Liver (tissue), 9 donors: Measurements from ENCODE around the gene SERP1. TPM values are rescaled to one million over a fixed set of nuclear protein-coding genes. Genes with fewer than 3 reads are reported as not detected.

ENCODE experiments used
- DNase-seq: peaks from one replicate; pipeline ENCODE4 v3.0.0-alpha.2; 2017; ENCODE audit warnings: low spot score
- H3K27ac ChIP-seq, 2 donors: one replicate each; pipeline ENCODE4 v1.7.0; 2013; ENCODE audit warnings: inconsistent platforms in 2 of 2, low read length in 2 of 2, control low read depth in 1 of 2, low read depth in 1 of 2, mild to moderate bottlenecking in 1 of 2
- H3K27me3 ChIP-seq, 4 donors: one replicate each; pipeline versions ENCODE4 v1.6.1 to v1.7.0; 2013; ENCODE audit warnings: low read length in 3 of 4, inconsistent platforms in 1 of 4, mild to moderate bottlenecking in 1 of 4, moderate library complexity in 1 of 4; ENCODE audit not compliant: control insufficient read depth in 4 of 4, insufficient read depth in 4 of 4
- H3K36me3 ChIP-seq, 4 donors: one replicate each; pipeline versions ENCODE4 v1.6.1 to v1.7.0; 2013; ENCODE audit warnings: low read length in 3 of 4, mild to moderate bottlenecking in 3 of 4, low read depth in 1 of 4, moderate library complexity in 1 of 4; ENCODE audit not compliant: control insufficient read depth in 4 of 4, insufficient read depth in 3 of 4
- H3K4me1 ChIP-seq, 4 donors: one replicate each; pipeline versions ENCODE4 v1.6.1 to v1.7.0; 2013; ENCODE audit warnings: low read length in 3 of 4, mild to moderate bottlenecking in 3 of 4, moderate library complexity in 1 of 4; ENCODE audit not compliant: control insufficient read depth in 4 of 4, insufficient read depth in 4 of 4
- H3K4me3 ChIP-seq, 3 donors: one replicate each; pipeline versions ENCODE4 v1.6.1 to v1.7.0; 2013; ENCODE audit warnings: low read length in 3 of 3, control low read depth in 1 of 3, low read depth in 1 of 3, mild to moderate bottlenecking in 1 of 3
- H3K9ac ChIP-seq, 2 donors: one replicate each; pipeline ENCODE4 v1.7.0; 2013; ENCODE audit warnings: low read length in 2 of 2, mild to moderate bottlenecking in 2 of 2, moderate library complexity in 2 of 2, control low read depth in 1 of 2, low read depth in 1 of 2
- H3K9me3 ChIP-seq, 4 donors: one replicate each; pipeline versions ENCODE4 v1.6.1 to v1.7.0; 2013; ENCODE audit warnings: low read length in 3 of 4; ENCODE audit not compliant: control insufficient read depth in 4 of 4
- ATF3 ChIP-seq: IDR thresholded peaks from 2 replicates; pipeline ENCODE4 v1.6.1; 2016; ENCODE audit warnings: antibody characterized with exemption
- EGR1 ChIP-seq, 2 donors: IDR thresholded peaks; 2 replicates each; pipeline ENCODE4 v1.6.1; 2016 to 2018; ENCODE audit warnings: antibody characterized with exemption in 2 of 2, low read depth in 2 of 2
- FOXA1 ChIP-seq: IDR thresholded peaks from 2 replicates; pipeline ENCODE4 v1.6.1; 2016; ENCODE audit warnings: antibody characterized with exemption
- FOXA2 ChIP-seq: IDR thresholded peaks from 2 replicates; pipeline ENCODE4 v1.6.1; 2016; ENCODE audit warnings: antibody characterized with exemption
- GABPA ChIP-seq, 2 donors: IDR thresholded peaks in 1 of 2; conservative IDR thresholded peaks in 1 of 2; 2 replicates each; pipeline ENCODE4 v1.6.1; 2016; ENCODE audit warnings: antibody characterized with exemption in 2 of 2, mild to moderate bottlenecking in 1 of 2, moderate library complexity in 1 of 2
- HNF4A ChIP-seq, 2 donors: conservative IDR thresholded peaks; 2 replicates each; pipeline ENCODE4 v1.6.1; 2016; ENCODE audit warnings: antibody characterized with exemption in 2 of 2, mild to moderate bottlenecking in 2 of 2
- HNF4G ChIP-seq: IDR thresholded peaks from 2 replicates; pipeline ENCODE4 v1.6.1; 2016; ENCODE audit warnings: antibody characterized with exemption
- JUND ChIP-seq, 2 donors: IDR thresholded peaks; 2 replicates each; pipeline ENCODE4 v1.6.1; 2016; ENCODE audit warnings: antibody characterized with exemption in 2 of 2
- NR2F2 ChIP-seq: IDR thresholded peaks from 2 replicates; pipeline ENCODE4 v1.6.1; 2016; ENCODE audit warnings: antibody characterized with exemption
- RAD21 ChIP-seq, 2 donors: IDR thresholded peaks; 2 replicates each; pipeline ENCODE4 v1.6.1; 2016; ENCODE audit warnings: antibody characterized with exemption in 2 of 2, mild to moderate bottlenecking in 2 of 2
- RXRA ChIP-seq, 2 donors: IDR thresholded peaks; 2 replicates each; pipeline ENCODE4 v1.6.1; 2017 to 2018; ENCODE audit warnings: antibody characterized with exemption in 2 of 2, mild to moderate bottlenecking in 1 of 2
- SP1 ChIP-seq: IDR thresholded peaks from 2 replicates; pipeline ENCODE4 v1.6.1; 2018; ENCODE audit warnings: antibody characterized with exemption, mild to moderate bottlenecking
- TAF1 ChIP-seq: conservative IDR thresholded peaks from 2 replicates; pipeline ENCODE4 v1.6.1; 2016; ENCODE audit warnings: antibody characterized with exemption, mild to moderate bottlenecking
- YY1 ChIP-seq: IDR thresholded peaks from 2 replicates; pipeline ENCODE4 v1.6.1; 2016; ENCODE audit warnings: antibody characterized with exemption, mild to moderate bottlenecking
- ZBTB33 ChIP-seq: IDR thresholded peaks from 2 replicates; pipeline ENCODE4 v1.6.1; 2016; ENCODE audit warnings: antibody characterized with exemption
- WGBS: extraction: QIAGEN DNeasy Blood & Tissue Kit; methylation state at CpG from one replicate; pipeline ENCODE4 v1.1.7; 2013; 5-methylcytosine and 5-hydroxymethylcytosine counted together
- polyA plus RNA-seq, 2 donors: library from polyadenylated mRNA; stranded (reverse) in 1 of 2; unstranded in 1 of 2; fragments of 200-250 nt in 1 of 2; fragments of >200 nt in 1 of 2; fragmentation: Nextera tagmentation in 1 of 2; extraction: Ambion mirVana in 1 of 2; gene quantifications; one replicate each; pipeline versions ENCODE4 v1.2.1 to v1.2.3, GENCODE V29; 2013 to 2015
- total RNA-seq, 2 donors: library from RNA; depleted of rRNA; stranded (reverse); fragments of >200 nt; gene quantifications; one replicate each; pipeline ENCODE4 v1.2.3, GENCODE V29; 2014
- TF ChIP-seq, protein P1 (sequence below): IDR thresholded peaks from 2 replicates; pipeline ENCODE4 v1.6.1; 2016; ENCODE audit warnings: antibody characterized with exemption
- TF ChIP-seq, protein P2 (sequence below): fragments of 150-350 bp; IDR thresholded peaks from 2 replicates; pipeline ENCODE4 v1.5.1; 2017; ENCODE audit warnings: improper control_type of control experiment, low read depth, low read length; ENCODE audit not compliant: missing input control
- TF ChIP-seq, protein P3 (sequence below): IDR thresholded peaks from 2 replicates; pipeline ENCODE4 v1.6.1; 2016; ENCODE audit warnings: antibody characterized with exemption, mild to moderate bottlenecking
- donor health status: healthy.
- donor health status: healthy.
- donor health status: healthy.
- donor health status: healthy.
- donor health status: healthy.

SERP1 gene
- total and polyA plus RNA-seq, 4 donors, result 116 to 254 (median 182) TPM

DNA sequence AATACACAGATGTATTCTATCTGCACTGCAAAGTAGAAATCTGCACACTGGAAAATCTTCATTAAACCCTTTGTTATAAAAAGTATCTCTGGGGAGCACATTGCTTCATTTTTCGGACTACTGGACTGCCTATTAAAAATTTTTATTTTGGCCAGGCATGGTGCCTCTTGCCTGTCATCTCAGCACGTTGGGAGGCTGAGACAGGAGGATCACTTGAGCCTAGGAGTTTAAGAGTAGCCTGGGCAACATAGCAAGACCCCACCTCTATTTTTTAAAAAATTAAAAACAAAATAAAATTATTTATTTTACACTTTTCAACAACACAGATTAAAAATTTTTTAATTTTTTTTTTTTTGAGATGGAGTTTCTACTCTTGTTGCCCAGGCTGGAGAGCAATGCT is 6.0 kb downstream of the SERP1 start:
- DNase-seq, result no peak
- H3K4me3 ChIP-seq, result no peak overlapping the region
- H3K9me3 ChIP-seq, result no peaks in the 10 kb centered on the region
- no peak overlapping the region for H3K27ac ChIP-seq
- no peaks in the 10 kb centered on the region for H3K27me3 ChIP-seq
- 96% methylated on average over 2 of the region's 2 CpGs for whole genome bisulfite sequencing
- no peak overlapping the region for H3K9ac ChIP-seq
- TF ChIP-seq JUND (IDR thresholded peaks at IDR 0.05), result no peak
- no peak for TF ChIP-seq HNF4G
- no peak for TF ChIP-seq EGR1 (IDR thresholded peaks at IDR 0.05; ENCODE audit: low read depth in 2 of 2)
- TF ChIP-seq SP1, result no peak
- TF ChIP-seq HNF4A (conservative IDR thresholded peaks at IDR 0.05), result no peak
- no peak for TF ChIP-seq RXRA (IDR thresholded peaks at IDR 0.05)
- TF ChIP-seq, protein P1, sequence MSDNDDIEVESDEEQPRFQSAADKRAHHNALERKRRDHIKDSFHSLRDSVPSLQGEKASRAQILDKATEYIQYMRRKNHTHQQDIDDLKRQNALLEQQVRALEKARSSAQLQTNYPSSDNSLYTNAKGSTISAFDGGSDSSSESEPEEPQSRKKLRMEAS, result no peak
- no peak for TF ChIP-seq NR2F2
- TF ChIP-seq YY1, result no peak
- no peak for TF ChIP-seq ZBTB33
- TF ChIP-seq FOXA1, result no peak
- TF ChIP-seq, protein P2, sequence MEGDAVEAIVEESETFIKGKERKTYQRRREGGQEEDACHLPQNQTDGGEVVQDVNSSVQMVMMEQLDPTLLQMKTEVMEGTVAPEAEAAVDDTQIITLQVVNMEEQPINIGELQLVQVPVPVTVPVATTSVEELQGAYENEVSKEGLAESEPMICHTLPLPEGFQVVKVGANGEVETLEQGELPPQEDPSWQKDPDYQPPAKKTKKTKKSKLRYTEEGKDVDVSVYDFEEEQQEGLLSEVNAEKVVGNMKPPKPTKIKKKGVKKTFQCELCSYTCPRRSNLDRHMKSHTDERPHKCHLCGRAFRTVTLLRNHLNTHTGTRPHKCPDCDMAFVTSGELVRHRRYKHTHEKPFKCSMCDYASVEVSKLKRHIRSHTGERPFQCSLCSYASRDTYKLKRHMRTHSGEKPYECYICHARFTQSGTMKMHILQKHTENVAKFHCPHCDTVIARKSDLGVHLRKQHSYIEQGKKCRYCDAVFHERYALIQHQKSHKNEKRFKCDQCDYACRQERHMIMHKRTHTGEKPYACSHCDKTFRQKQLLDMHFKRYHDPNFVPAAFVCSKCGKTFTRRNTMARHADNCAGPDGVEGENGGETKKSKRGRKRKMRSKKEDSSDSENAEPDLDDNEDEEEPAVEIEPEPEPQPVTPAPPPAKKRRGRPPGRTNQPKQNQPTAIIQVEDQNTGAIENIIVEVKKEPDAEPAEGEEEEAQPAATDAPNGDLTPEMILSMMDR, result no peak
- TF ChIP-seq ATF3, result no peak
- TF ChIP-seq TAF1, result no peak
- no peak for TF ChIP-seq RAD21 (IDR thresholded peaks at IDR 0.05)
- TF ChIP-seq FOXA2, result no peak
- TF ChIP-seq GABPA (IDR thresholded peaks at IDR 0.05 in 1 of 2, conservative IDR thresholded peaks at IDR 0.05 in 1 of 2), result no peak
- TF ChIP-seq, protein P3, sequence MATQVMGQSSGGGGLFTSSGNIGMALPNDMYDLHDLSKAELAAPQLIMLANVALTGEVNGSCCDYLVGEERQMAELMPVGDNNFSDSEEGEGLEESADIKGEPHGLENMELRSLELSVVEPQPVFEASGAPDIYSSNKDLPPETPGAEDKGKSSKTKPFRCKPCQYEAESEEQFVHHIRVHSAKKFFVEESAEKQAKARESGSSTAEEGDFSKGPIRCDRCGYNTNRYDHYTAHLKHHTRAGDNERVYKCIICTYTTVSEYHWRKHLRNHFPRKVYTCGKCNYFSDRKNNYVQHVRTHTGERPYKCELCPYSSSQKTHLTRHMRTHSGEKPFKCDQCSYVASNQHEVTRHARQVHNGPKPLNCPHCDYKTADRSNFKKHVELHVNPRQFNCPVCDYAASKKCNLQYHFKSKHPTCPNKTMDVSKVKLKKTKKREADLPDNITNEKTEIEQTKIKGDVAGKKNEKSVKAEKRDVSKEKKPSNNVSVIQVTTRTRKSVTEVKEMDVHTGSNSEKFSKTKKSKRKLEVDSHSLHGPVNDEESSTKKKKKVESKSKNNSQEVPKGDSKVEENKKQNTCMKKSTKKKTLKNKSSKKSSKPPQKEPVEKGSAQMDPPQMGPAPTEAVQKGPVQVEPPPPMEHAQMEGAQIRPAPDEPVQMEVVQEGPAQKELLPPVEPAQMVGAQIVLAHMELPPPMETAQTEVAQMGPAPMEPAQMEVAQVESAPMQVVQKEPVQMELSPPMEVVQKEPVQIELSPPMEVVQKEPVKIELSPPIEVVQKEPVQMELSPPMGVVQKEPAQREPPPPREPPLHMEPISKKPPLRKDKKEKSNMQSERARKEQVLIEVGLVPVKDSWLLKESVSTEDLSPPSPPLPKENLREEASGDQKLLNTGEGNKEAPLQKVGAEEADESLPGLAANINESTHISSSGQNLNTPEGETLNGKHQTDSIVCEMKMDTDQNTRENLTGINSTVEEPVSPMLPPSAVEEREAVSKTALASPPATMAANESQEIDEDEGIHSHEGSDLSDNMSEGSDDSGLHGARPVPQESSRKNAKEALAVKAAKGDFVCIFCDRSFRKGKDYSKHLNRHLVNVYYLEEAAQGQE, result no peak
- H3K4me1 ChIP-seq, result peaks cover 4 to 9% (median 9%) of the 10 kb centered on the region in 4 donors
- H3K36me3 ChIP-seq, result peaks cover 3 to 24% (median 17%) of the 10 kb centered on the region in 4 donors
